HepG2 (cell line): ENCODE measurements around the gene COLGALT1. TPM values are rescaled to one million over a fixed set of nuclear protein-coding genes. Genes with fewer than 3 reads are reported as not detected.
A peak's percentile ranks its signal among the peaks of the same experiment; 100 is the strongest.

Experiments used
- AHR ChIP-seq: IDR thresholded peaks from 2 replicates; pipeline ENCODE4 v1.6.1; 2018; ENCODE audit warnings: missing genetic modification reagents, missing compliant biosample characterization
- CENPT ChIP-seq: sonication (generic); formaldehyde crosslinking; IDR thresholded peaks from 2 replicates; pipeline ENCODE4 v1.8.0; 2022; ENCODE audit warnings: low read depth, mild to moderate bottlenecking, moderate library complexity, missing genetic modification reagents
- EEA1 ChIP-seq: sonication (generic); formaldehyde crosslinking; IDR thresholded peaks from 2 replicates; pipeline ENCODE4 v1.5.1; 2020; ENCODE audit warnings: mild to moderate bottlenecking, missing genetic modification reagents, borderline replicate concordance
- MED13 ChIP-seq: sonication (generic); formaldehyde crosslinking; IDR thresholded peaks from 2 replicates; pipeline ENCODE4 v1.5.0; 2020; ENCODE audit warnings: missing genetic modification reagents
- MEF2D ChIP-seq: sonication (generic); formaldehyde crosslinking; IDR thresholded peaks from 2 replicates; pipeline ENCODE4 v1.5.1; 2020; ENCODE audit warnings: mild to moderate bottlenecking, missing genetic modification reagents
- NFE2L1 ChIP-seq: sonication (generic); formaldehyde crosslinking; IDR thresholded peaks from 2 replicates; pipeline ENCODE4 v1.4.0; 2020; ENCODE audit warnings: missing genetic modification reagents, mild to moderate bottlenecking, borderline replicate concordance
- POGK ChIP-seq: sonication (generic); formaldehyde crosslinking; conservative IDR thresholded peaks from 2 replicates; pipeline ENCODE4 v1.8.0; 2022; ENCODE audit warnings: mild to moderate bottlenecking, moderate library complexity, missing genetic modification reagents
- REST ChIP-seq, 2 experiments: IDR thresholded peaks; 2 replicates each; pipeline ENCODE4 v1.6.1; 2011 to 2012; ENCODE audit warnings: low read length in 2 of 2, borderline replicate concordance in 1 of 2, low read depth in 1 of 2, mild to moderate bottlenecking in 1 of 2, moderate library complexity in 1 of 2
- RNF2 ChIP-seq: fragments of 450-650 bp; conservative IDR thresholded peaks from 2 replicates; pipeline ENCODE4 v1.6.1; 2016; ENCODE audit warnings: low read depth
- RXRA ChIP-seq: sonication (generic); formaldehyde crosslinking; IDR thresholded peaks from 2 replicates; pipeline ENCODE4 v1.5.1; 2020; ENCODE audit warnings: missing genetic modification reagents
- SALL1 ChIP-seq: sonication (generic); formaldehyde crosslinking; IDR thresholded peaks from 2 replicates; pipeline ENCODE4 v1.8.0; 2022; ENCODE audit warnings: mild to moderate bottlenecking, missing genetic modification reagents
- SNAPC2 ChIP-seq: sonication (generic); formaldehyde crosslinking; IDR thresholded peaks from 2 replicates; pipeline ENCODE4 v1.8.1; 2022; ENCODE audit warnings: mild to moderate bottlenecking, missing genetic modification reagents
- SP5 ChIP-seq: IDR thresholded peaks from 2 replicates; pipeline ENCODE4 v1.6.1; 2016; ENCODE audit warnings: low read depth, borderline replicate concordance
- TSC22D2 ChIP-seq: sonication (generic); formaldehyde crosslinking; IDR thresholded peaks from 2 replicates; pipeline ENCODE4 v1.5.1; 2020; ENCODE audit warnings: missing genetic modification reagents, mild to moderate bottlenecking, borderline replicate concordance
- ZNF207 ChIP-seq: fragments of 450-650 bp; IDR thresholded peaks from 2 replicates; pipeline ENCODE4 v1.6.1; 2016; ENCODE audit warnings: antibody characterized with exemption, borderline replicate concordance
- ZNF256 ChIP-seq: sonication (generic); formaldehyde crosslinking; conservative IDR thresholded peaks from 2 replicates; pipeline ENCODE4 v1.4.0; 2020; ENCODE audit warnings: missing genetic modification reagents
- ZNF546 ChIP-seq: sonication (generic); formaldehyde crosslinking; conservative IDR thresholded peaks from 2 replicates; pipeline ENCODE4 v1.8.1; 2023; ENCODE audit warnings: mild to moderate bottlenecking, missing genetic modification reagents
- ZNF781 ChIP-seq: sonication (generic); formaldehyde crosslinking; IDR thresholded peaks from 2 replicates; pipeline ENCODE4 v1.5.1; 2020; ENCODE audit warnings: borderline replicate concordance, mild to moderate bottlenecking, missing genetic modification reagents; ENCODE audit errors: not compliant biosample characterization
- polyA plus RNA-seq, 8 experiments: library from polyadenylated mRNA; depleted of rRNA in 3 of 8; stranded (reverse) in 7 of 8; unstranded in 1 of 8; fragments of >200 nt; fragmentation: Illumina TruSeq in 4 of 8; extraction: Trizol in 4 of 8; gene quantifications; 2 replicates each; pipeline versions ENCODE4 v1.2.1 to v1.2.3, GENCODE V29; 2011 to 2016; ENCODE audit warnings: low read depth in 4 of 8, missing spikeins in 1 of 8, mixed read lengths in 1 of 8; ENCODE audit not compliant: insufficient read depth in 1 of 8
- total RNA-seq, 5 experiments: library from RNA; depleted of rRNA; stranded (reverse); fragments of >200 nt; fragmentation: Illumina TruSeq; extraction: Trizol; gene quantifications; 2 replicates each; pipeline ENCODE4 v1.2.3, GENCODE V29; 2016; ENCODE audit warnings: low read depth in 1 of 5
- TF ChIP-seq, protein P1 (sequence below): sonication (generic); formaldehyde crosslinking; IDR thresholded peaks from 2 replicates; pipeline ENCODE4 v1.5.1; 2020; ENCODE audit warnings: mild to moderate bottlenecking, moderate library complexity, missing genetic modification reagents
- TF ChIP-seq, protein P2 (sequence below): sonication (generic); formaldehyde crosslinking; IDR thresholded peaks from 2 replicates; pipeline ENCODE4 v1.5.0; 2020; ENCODE audit warnings: missing genetic modification reagents

COLGALT1 gene
- total and polyA plus RNA-seq, 2 of the 13 experiments (the other 11 are each of a cell fraction or from before 2014, with no cell fraction given): 58.0 to 211 TPM

- peak; percentile 85 to 94 for TF ChIP-seq REST (IDR thresholded peaks at IDR 0.05; ENCODE audit: borderline replicate concordance in 1 of 2, low read depth in 1 of 2, low read length in 2 of 2)
- no peak for TF ChIP-seq CENPT (CRISPR knock-in tag)
- TF ChIP-seq NFE2L1: no peak
- 0 out of 2 replicates have a peak, but pooled peaks have one; percentile 15 for TF ChIP-seq SP5 (CRISPR knock-in tag)
- no peak for TF ChIP-seq ZNF207
- 0 out of 2 replicates have a peak, but pooled peaks have one; percentile 27 for TF ChIP-seq AHR (CRISPR knock-in tag)
- TF ChIP-seq POGK (CRISPR knock-in tag): peak; percentile 18; the same call in 1 of the 2 replicates
- no peak for TF ChIP-seq ZNF256 (CRISPR knock-in tag)
- peak; percentile 32 for TF ChIP-seq ZNF781
- 0 out of 2 replicates have a peak, but pooled peaks have one; percentile 22 for TF ChIP-seq MEF2D
- TF ChIP-seq, protein P1, sequence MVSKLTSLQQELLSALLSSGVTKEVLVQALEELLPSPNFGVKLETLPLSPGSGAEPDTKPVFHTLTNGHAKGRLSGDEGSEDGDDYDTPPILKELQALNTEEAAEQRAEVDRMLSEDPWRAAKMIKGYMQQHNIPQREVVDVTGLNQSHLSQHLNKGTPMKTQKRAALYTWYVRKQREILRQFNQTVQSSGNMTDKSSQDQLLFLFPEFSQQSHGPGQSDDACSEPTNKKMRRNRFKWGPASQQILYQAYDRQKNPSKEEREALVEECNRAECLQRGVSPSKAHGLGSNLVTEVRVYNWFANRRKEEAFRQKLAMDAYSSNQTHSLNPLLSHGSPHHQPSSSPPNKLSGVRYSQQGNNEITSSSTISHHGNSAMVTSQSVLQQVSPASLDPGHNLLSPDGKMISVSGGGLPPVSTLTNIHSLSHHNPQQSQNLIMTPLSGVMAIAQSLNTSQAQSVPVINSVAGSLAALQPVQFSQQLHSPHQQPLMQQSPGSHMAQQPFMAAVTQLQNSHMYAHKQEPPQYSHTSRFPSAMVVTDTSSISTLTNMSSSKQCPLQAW (CRISPR knock-in tag): no peak
- 0 out of 2 replicates have a peak, but pooled peaks have one; percentile 29 for TF ChIP-seq RXRA (CRISPR knock-in tag)
- peak; percentile 18; the same call in 1 of the 2 replicates for TF ChIP-seq ZNF546 (CRISPR knock-in tag)
- TF ChIP-seq MED13: peak; percentile 30; the same call in 1 of the 2 replicates
- TF ChIP-seq SALL1: peak; percentile 59
- TF ChIP-seq SNAPC2 (CRISPR knock-in tag): peak; percentile 77; the same call in 1 of the 2 replicates
- no peak for TF ChIP-seq EEA1
- TF ChIP-seq, protein P2, sequence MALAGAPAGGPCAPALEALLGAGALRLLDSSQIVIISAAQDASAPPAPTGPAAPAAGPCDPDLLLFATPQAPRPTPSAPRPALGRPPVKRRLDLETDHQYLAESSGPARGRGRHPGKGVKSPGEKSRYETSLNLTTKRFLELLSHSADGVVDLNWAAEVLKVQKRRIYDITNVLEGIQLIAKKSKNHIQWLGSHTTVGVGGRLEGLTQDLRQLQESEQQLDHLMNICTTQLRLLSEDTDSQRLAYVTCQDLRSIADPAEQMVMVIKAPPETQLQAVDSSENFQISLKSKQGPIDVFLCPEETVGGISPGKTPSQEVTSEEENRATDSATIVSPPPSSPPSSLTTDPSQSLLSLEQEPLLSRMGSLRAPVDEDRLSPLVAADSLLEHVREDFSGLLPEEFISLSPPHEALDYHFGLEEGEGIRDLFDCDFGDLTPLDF (CRISPR knock-in tag): peak; percentile 44; the same call in 1 of the 2 replicates
- TF ChIP-seq TSC22D2 (CRISPR knock-in tag): 0 out of 2 replicates have a peak, but pooled peaks have one; percentile 29
- no peak for TF ChIP-seq RNF2
Measured at GRCh38 chr19:17539238-17540117, 16.0 kb upstream of the COLGALT1 start (continued).
